GM20431 (cell line): Measurements from ENCODE around the gene WDR27.
"Not testable (repeated sequence)": the region's sequence is repeated elsewhere in the genome, so short reads cannot be mapped to it uniquely, and the experiment has no call there.

Experiments used
- in situ Hi-C: fragments of 300-500 bp; cut with MseI, MboI; formaldehyde crosslinking; loops from one replicate; pipeline ENCODE4 v1.15.0; 2020; ENCODE audit warnings: low sequenced_read_pairs; ENCODE audit not compliant: unreplicated experiment

Gene WDR27

DNA sequence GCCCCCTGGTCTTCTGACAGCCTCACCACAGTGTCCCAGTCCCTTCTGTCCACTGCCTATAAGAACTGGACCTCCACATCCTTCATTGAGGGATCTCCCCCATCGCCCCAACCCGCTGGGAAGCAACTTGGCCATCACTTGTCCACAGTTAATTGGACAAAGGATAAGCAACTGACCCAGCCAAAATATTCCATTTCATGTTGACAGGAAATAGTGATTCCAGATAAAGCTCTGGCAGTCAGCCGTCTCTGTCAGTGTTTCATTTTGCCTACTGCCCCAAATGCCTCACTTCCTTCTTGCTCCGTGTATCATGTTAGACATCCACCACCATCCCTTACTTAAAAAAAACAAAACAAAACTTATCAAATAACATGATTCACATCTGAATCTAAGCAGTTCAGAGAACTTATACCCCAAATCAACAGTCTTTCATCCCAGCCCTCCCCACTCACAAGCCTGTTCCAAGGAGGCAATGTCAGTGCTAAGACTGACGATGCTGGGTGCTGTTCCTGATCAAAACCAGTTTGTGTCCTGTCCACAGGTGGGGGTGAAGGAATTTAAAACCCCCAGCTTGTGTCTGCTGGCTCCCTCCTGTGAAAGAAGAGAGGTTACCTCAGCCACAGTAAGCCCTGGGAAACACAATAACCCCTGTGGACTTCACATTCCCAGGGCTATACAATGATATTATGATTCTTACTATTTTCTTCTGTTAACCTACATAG, 162.5 kb downstream of the WDR27 start:
- in situ Hi-C loops = no loop called here

DNA sequence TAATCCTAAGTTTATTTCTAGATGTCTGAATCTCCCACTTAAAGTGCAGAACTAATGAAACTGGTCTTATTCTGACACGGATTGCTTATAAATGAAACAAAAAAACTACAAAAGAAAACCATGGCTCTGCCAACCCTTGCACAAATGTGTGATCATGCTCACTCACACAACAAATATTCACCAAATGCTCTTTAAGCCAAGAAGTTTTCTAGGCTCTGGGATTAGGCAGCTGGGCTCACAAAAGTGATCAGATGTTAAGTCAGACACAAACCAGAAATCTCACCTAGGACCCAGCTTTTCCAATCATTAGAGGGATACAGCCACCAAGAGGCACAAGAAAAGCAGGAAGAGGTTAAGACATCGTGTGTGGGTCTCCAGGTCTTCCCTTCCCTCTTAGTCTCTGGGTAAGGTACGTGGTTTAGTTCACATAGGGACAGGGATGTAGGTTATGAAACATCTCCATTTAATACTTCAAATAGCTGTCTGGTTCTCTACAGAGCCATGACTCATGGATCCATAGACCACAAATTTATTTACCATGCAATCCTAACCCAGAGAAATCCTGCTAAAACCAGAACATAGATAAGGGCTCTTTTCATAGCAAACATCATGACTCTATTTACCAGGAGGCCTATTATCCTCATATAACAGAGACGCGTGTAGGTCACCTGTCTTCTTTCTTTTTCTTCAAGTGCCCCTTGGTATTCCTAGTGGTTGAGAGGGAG, 165.2 kb downstream of the WDR27 start:
- in situ Hi-C loops = no loop called here

DNA sequence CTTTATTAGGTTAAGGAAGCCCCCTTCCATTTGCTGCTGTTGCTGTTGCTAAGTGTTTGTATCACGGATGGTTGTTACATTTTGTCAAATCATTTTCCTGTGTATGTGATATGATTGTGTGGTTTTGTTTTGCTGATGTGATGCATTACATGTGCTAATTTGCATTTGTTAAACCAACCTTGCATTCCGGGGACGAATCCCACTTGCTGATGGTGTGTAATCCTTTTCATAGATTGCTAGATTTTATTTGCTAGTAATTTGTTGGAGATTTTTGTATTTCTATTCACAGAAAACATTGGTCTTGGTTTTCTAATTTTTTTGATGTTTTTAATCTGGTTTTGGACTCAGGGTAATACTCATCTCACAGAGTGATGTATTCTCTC, 167.8 kb downstream of the WDR27 start:
- in situ Hi-C loops = no loop called here

DNA sequence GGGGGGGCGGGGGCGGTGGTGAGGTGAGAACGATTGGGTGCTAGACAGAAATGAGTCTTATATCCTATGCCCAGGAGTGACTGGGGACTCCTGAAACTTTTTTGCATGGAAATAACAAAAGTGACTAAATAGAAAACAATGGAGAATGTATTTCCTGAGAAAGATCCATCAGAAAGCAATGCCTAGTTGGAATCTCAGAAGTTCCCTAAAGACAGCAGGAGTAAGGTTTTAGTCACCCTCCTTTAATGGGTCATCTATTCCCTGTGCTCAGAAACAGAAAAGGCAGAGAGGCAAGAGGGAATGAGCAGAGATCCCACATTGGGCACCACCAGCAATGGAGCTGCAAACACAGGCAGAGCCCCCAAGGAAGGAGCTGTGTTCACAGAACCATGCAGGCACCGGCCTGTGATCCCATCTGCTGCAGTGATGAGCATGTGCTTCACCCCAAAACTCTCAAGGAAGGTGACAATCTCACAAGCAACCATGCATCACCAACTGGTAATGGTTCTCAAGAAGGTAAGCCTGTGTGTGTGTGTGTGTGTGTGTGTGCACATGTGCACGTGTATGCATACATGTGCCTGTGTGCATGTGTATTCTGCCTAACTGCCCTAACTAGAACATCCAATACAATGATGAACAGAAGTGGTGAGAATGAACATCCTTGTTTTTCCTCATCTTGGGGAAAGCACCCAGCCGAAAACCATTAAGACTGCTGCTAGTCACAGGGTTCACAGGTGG, 168.4 kb downstream of the WDR27 start:
- in situ Hi-C loops = no loop called here

DNA sequence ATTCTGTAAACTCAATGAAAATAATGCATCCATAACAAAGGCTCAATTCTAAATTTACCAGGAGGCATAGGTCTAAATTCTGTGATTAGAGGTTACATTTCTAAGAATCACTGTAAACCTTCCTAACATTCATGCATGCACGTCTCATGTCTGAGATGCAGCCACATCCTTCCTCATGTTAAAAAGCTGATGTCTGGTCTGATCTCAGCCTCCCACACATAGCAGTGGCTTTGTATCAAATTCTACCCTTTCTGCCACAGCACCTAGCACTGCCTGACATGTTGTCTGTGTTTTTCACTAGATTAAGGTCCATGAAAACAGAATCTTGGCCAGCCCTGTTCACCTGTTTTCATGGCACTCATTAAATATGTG, 171.1 kb downstream of the WDR27 start:
- in situ Hi-C loops = no loop called here

DNA sequence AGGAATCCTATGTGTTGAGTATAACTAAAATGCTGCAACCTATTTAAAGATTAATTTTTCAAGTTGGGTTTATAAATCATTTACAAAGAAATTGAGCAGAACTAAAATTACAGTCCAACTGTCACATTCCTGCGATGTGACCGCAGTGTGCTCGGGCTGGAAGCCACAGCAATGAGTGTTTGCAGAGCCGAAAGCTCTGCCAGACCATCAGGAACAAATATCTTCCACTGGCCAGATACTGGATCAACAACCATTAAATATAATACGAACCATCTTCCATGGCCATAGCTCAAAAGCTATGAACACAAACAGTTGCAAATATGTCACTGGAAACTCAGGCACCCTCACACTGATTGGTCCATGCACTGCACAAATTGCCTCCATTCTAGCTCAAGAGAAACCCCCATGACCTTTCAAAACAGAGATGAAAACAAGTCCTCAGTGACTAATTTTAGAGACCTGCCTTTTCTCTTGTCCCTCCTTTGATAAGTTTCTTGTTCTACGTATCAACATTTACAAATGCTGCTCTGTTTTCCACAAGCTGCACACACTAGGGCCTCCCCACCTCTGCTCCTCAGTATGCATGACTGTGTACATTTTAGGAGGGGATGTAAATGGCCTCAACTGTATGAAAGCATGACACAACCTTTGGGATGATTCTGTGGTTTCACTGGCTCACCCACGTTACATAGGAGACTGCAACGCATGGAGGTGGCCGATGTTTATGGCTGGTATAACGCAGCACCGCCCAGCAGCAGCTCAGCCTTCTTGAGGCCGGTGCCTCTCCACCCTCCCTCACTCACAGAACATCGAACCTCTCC, 171.7 kb downstream of the WDR27 start:
- in situ Hi-C loops = no loop called here

DNA sequence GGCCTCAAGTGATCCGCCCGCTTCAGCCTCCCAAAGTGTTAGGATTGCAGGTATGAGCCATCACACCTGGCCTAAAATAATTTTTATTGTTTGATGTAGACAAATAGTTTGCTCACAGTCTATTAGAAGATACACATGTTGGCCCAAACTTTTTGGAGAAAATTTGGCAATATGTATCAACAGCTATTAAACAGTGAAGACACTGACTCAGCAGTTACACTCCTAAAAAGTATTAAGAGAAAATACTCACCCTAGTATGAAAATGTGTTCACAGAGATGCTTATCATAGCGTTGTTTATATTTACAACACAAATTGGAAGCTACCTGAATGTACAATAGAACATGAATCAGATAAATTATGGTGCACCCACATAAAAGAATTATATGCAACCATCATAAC, 173.1 kb downstream of the WDR27 start:
- in situ Hi-C loops = no loop called here

DNA sequence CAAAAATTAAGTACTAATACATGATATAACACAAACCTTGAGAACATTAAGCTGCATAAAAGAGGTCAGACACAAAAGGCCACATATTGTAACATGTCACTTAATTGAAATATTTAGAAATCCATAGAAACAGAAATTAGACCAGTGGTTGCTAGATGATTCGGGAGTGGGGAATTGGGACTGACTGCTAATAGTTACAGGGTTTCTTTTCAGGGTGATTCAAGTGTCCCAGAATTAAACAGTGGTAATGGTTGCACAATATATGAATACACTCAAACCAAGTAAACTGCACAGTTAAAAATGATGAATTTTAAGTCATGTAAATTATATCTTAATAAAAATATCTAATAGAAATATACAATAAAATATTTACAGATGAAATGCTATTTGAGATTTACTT, 174.5 kb downstream of the WDR27 start:
- in situ Hi-C loops = no loop called here

DNA sequence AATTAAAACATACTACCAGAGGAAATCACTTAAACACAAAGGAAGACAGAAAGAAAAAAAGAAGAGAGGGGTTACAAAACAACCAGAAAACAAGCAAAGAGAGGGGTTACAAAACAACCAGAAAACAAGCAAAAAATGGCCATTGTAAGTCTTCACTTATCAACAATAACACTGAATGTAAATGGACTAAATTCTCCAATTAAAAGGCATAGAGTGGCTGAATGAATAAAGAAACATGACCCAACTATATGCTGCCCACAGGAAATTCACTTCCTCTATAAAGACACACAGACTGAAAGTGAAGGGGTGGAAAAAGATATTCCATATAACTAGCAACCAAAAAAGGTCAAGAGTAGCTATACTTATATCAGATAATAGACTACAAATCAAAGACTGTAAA, 180.0 kb downstream of the WDR27 start:
- in situ Hi-C loops = no loop called here

DNA sequence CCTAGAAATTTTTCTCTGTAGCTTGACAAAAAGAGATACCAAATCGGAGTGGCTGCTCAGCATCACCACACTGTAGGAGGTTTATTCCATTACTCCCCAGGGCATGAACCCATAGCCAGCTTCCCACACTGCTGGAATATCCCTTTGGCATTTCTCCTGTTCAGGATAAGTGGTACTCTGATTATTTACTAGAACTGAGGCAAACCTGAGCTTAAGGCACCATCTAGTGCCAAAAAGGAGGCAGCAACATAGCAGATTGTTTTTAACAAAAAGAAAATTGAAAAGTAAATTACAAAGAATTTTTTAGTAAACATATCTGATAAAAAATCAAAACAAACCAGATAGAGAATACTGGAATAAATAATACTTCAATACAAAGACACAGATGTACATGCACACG, 181.7 kb downstream of the WDR27 start:
- in situ Hi-C loops = no loop called here

DNA sequence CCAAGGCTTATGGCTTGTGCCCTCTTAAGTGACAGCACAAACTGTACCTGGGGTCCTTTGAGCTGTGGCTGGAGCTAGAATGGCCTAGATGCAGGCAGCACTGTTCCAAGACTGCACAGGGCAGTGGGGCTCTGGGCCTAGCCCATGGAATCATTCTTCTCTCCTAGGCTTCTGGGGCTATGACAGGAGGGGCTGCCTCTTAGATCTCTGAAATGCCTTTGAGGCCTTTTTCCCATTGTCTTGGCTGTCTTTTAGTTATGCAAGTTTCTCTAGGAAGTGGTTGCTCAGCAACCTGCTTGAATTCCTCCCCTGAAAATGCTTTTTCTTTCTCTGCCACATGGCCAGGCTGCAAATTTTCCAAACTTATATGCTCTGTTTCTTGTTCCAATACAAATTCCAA, 183.4 kb downstream of the WDR27 start:
- in situ Hi-C loops = no loop called here

DNA sequence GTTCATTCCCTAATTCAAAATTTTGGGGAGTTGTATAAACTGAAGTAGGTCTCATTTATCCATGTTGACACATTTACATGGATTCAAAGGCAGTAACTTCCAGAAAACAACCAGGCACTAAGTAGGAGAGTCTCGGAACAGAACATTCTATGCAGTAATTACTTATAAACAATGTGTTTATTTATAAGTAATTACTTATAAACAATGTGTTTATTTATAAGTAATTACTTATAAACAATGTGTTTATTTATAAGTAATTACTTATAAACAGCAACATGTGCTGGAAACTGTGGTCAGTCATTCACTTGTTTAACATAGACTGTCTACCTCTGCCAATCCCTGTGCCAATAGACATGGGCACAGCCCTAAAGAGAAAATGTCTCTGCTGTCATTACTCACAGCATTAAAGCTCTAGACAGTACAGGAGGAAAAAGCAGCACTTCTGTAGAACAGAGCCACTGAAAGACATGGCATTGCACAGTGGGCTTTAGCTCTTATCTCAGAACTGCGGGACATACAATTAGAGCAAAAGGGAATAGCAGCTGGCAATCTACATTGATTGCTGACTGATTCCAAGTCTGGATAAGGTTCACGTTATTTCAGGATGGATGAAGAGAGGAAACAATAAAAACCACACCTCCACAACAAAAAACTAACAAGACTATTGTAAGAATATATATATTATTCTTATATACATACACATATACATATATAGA, 188.2 kb downstream of the WDR27 start:
- in situ Hi-C loops = no loop called here

DNA sequence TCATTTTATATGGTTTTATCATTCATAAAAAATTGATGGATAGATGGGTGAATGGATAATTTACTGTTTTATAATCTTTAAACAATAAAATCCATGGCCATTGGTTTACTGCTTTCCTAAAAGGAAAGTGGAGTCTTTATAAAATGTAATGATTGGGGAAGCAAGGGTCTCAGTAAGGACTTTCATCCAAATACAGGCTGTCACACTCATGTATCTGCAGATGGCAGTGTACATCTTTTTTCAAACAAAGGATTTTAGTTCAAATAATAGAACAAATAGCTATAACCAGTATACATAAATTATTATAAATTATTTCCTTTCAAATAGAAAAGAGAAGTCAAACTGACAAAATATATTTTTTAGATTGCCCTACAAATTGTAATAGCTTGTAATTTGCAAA, 190.0 kb downstream of the WDR27 start:
- in situ Hi-C loops = not testable (repeated sequence)

DNA sequence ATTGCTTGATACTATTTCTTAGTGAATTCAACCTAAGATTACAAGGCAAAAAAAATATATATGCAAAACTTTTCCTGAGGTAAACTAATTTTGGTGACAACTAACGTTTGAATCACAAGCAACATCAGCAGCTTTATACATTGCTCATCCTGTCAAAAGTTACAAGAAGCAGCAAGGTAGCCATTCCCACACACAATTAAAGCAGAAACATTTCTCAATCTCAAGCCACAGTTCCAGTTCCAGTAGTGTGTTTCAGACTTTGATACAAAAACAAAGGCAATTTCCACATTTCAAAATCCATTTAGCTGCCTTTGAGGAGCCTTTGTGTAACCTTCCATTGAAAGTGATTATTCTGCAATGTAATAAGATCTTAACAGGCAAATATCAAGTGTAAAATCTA, 191.0 kb downstream of the WDR27 start:
- in situ Hi-C loops = no loop called here

DNA sequence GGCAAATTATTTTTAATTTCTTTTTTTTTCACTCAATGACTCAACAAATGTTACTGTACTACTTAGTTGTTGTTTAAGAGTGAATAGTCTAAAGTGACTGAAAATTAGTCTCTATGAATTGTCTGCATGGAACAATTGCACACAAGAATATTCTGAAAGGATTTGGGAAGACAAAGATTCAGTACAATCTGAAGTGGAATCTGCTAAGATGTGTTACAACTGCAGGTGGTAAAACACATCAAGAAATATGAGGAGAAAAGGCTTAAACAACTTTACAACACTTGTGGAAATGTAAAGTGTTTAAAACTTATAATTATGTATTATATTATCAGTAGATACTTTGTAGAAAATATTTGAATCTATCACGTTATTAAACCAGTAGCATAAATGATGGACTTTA, 193.4 kb downstream of the WDR27 start:
- in situ Hi-C loops = no loop called here

DNA sequence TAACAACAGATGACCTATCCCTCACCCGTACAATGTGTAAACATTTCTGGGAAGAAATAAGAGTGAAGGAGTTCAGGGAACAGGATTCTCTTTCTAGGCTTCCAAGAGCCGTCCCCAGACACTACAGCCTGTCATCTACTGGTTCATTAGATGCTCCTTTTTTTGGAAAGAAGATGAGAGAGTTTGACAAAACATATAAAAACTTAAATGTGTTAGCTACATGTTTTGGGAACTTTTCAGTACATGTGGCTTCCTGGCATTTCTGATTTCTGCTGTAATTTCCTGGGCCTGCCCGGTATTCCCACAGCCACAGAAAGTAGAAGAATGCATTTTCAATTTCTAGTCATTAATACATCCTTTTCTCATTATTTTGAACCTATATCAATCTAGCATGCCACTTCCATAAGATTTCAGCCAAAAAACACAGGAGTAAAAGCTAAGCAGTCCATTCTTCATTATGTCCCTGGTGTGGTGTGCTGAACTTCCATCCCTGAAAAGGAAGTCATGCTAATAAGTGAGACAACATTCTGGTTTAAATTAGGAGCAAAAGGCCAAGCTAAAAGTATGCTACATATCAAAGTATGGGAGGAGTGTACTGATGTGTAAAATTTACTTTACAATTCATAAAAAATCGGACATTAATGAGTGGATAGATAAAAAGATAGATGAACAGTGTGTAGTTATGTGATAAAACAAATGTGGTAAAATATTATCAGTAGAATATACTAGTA, 198.2 kb downstream of the WDR27 start:
- in situ Hi-C loops = no loop called here

DNA sequence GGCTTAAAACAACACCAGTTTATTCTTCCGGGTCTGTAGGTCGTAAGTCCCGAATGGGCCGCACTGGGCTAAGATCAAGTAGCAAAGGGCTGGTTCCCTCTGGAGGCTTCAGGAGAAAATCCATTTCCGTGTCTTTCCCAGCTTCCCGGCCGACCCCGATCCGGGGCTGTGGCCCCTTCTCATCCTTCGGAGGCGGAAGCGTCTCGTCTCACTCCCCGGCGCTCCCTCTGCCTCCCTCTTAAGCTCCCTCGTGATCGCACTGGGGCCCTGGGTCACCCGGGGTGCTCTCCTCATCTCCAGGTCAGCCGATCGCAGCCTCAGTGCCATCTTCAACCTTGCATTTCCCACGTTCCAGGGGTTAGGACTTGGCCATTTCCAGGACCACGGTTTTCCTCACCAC, 199.4 kb downstream of the WDR27 start:
- in situ Hi-C loops = no loop called here

DNA sequence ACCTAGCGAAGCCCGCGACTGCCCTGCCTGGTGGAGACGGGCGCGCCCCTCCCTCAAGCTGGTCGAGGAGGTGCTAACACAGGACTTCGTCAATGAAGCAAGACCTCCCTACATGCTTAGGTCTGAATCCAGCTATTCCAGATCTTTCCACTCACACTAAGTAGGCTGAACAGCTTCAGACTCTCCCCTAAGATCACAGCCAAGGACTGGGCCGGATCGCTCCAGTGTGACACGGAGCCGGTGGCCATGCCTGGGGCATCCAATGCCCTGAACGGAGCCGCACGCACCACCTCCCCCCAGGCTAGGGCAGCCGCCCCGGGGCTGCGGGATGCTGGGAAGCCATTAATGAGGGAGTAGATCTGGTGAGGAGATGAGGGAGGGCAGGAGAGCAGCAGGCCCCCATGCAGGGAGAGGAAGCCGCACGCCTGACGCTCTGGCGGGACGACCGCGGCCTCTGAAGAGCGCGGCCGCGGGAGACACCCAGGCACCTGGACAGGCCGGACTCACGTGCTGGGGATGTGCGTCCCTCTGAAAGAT, 200.0 kb downstream of the WDR27 start:
- in situ Hi-C loops = no loop called here

DNA sequence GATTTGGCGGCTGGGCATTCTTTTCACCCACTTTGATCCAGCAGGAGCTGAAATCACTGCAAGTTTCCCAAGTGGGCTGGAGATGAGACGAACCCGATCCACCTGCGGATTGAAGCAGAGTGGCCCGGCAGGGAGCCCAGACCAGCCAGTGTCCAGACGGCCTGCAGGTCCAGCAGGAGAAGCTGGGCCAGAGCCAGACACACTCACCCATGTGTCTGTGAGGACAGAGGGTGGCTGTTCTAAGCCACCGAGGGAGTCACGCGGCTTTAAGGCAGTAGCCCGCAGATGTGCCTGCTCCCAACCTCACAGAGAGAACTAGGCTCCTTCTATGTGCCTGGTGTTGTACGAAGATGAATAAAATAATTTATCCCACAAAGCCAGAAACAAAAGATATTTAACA, 200.7 kb downstream of the WDR27 start:
- in situ Hi-C loops = no loop called here
